ENCODE results near the gene NR5A1. TPM values are rescaled to one million over a fixed set of nuclear protein-coding genes. Genes with fewer than 3 reads are reported as not detected.

Gene NR5A1
- total and polyA plus RNA-seq, 2 experiments from 2014 or later = not detected

GRCh38 chr9:124500796-124501611, 6.2 kb downstream of the NR5A1 start:
- no peak overlapping the region for H3K4me2 ChIP-seq (ENCODE audit: unreplicated experiment)
- no peak overlapping the region for H2AFZ ChIP-seq
- no peak overlapping the region for H3K4me3 ChIP-seq
- H3K9me2 ChIP-seq (ENCODE audit: insufficient read depth) = no peaks in the 10 kb centered on the region
- no peaks in the 10 kb centered on the region for H3K36me3 ChIP-seq (ENCODE audit: low read depth)
- no peak overlapping the region for H3K27ac ChIP-seq
- no peaks in the 10 kb centered on the region for H3F3A ChIP-seq (ENCODE audit: insufficient read depth)
- no peaks in the 10 kb centered on the region for H3K79me2 ChIP-seq (ENCODE audit: insufficient read depth)
- in situ Hi-C loops (cut with MboI) = no loop called here
- H4K20me1 ChIP-seq (ENCODE audit: insufficient read depth) = no peaks in the 10 kb centered on the region
- DNase-seq = peak; percentile 23
- no peaks in the 10 kb centered on the region for H3K9me3 ChIP-seq (ENCODE audit: low read depth)
- 47 to 49% methylated on average over 11 to 12 of the region's 12 CpGs for whole genome bisulfite sequencing, 2 experiments (ENCODE audit: low coverage in 1 of 2, low lambda C conversion rate in 2 of 2, missing lambda C conversion rate in 2 of 2)
- no peak for TF ChIP-seq EZH2phosphoT487 (IDR thresholded peaks at IDR 0.05; ENCODE audit: insufficient read depth, low read depth)
- TF ChIP-seq EZH2 (IDR thresholded peaks at IDR 0.05; ENCODE audit: insufficient read depth, poor library complexity, severe bottlenecking) = no peak
- no peaks in the 10 kb centered on the region for H3K4me1 ChIP-seq (ENCODE audit: insufficient read depth)
- H3K9ac ChIP-seq = no peak overlapping the region
- H3K27me3 ChIP-seq (replicated peaks; ENCODE audit: insufficient read depth) = peaks cover 49% of the 10 kb centered on the region

DNA sequence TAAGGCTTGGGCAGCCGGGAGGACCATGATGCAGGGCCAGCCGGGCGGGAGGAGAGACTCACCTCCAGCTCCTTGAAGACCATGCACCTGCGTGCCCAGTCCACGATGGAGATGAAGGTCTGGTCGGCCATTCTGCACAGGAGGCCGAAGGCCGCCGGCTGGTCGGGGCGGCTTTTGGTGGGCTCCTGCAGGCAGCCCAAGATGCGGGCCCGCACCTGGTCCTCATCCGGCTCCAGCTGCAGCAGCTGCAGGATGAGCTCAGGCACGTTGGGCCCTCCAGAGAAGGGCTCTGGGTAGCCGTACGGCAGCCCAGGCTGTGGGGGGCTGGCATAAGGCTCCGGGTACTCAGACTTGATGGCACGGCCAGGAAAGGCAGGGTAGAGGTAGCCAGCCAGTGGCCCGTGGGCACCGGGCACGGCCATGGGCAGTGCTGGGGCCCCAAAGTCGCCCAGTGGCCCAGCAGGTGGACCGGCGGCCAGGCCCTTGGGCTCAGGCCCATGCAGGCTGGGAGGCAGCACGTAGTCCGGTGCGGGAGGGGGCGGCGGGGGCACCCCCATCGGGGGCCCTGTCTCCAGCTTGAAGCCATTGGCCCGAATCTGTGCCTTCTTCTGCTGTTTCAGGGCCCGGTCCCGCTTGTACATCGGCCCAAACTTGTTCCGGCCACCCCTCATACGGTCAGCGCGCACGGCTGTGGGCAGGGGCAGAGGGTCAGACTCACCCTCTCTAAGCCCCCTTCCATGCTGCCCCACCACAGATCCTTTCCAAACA, 7.0 kb downstream of the NR5A1 start:
- peaks cover 41% of the 10 kb centered on the region for H3K27me3 ChIP-seq (replicated peaks; ENCODE audit: insufficient read depth)

DNA sequence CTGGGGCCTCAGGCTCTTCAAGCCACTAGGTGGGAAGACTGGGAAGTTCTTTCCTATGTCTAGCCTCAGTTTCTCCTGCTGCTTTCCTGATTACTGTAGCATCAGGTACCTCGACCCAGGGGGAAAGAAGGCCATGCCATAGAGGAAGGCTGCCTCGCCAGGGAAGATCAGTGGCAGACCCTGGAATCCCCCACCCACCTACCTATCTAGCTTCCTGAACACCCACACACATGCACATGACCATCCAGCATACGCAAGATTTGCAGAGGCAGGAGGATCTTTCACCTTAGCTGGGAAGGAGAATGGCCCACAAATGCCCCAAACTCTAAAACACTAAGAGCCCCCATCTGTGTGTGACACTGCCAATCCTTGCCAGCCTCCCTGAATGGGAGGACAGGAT, 8.0 kb downstream of the NR5A1 start:
- DNase-seq = no peak
- no peaks in the 10 kb centered on the region for H3K9me2 ChIP-seq (ENCODE audit: insufficient read depth)
- no peaks in the 10 kb centered on the region for H3K4me1 ChIP-seq (ENCODE audit: insufficient read depth)
- no peaks in the 10 kb centered on the region for H3F3A ChIP-seq (ENCODE audit: insufficient read depth)
- no peak for TF ChIP-seq EZH2phosphoT487 (IDR thresholded peaks at IDR 0.05; ENCODE audit: insufficient read depth, low read depth)
- no peak for TF ChIP-seq EZH2 (IDR thresholded peaks at IDR 0.05; ENCODE audit: insufficient read depth, poor library complexity, severe bottlenecking)
- no peak overlapping the region for H3K27ac ChIP-seq
- H3K27me3 ChIP-seq (replicated peaks; ENCODE audit: insufficient read depth) = peaks cover 36% of the 10 kb centered on the region
- H2AFZ ChIP-seq = no peak overlapping the region
- H3K4me2 ChIP-seq (ENCODE audit: unreplicated experiment) = no peak overlapping the region
- H3K4me3 ChIP-seq = no peak overlapping the region
- WGBS, 2 experiments (ENCODE audit: low coverage in 1 of 2, low lambda C conversion rate in 2 of 2, missing lambda C conversion rate in 2 of 2) = 35 to 49% methylated on average over 3 of the region's 3 CpGs
- in situ Hi-C loops (cut with MboI) = no loop called here
- no peaks in the 10 kb centered on the region for H3K36me3 ChIP-seq (ENCODE audit: low read depth)
- H4K20me1 ChIP-seq (ENCODE audit: insufficient read depth) = no peaks in the 10 kb centered on the region
- H3K79me2 ChIP-seq (ENCODE audit: insufficient read depth) = no peaks in the 10 kb centered on the region
- no peaks in the 10 kb centered on the region for H3K9me3 ChIP-seq (ENCODE audit: low read depth)
- H3K9ac ChIP-seq = no peak overlapping the region

More for the DNA sequence above, 7.0 kb downstream of the NR5A1 start:
- Histone ChIP-seq H3K79me2 (ENCODE audit: insufficient read depth) (no peaks in the 10 kb centered on the region), H3K9me3 (ENCODE audit: low read depth) (no peaks in the 10 kb centered on the region), H3F3A (ENCODE audit: insufficient read depth) (no peaks in the 10 kb centered on the region), H3K4me3 (no peak overlapping the region), H4K20me1 (ENCODE audit: insufficient read depth) (no peaks in the 10 kb centered on the region), H3K4me2 (ENCODE audit: unreplicated experiment) (no peak overlapping the region), H3K36me3 (ENCODE audit: low read depth) (no peaks in the 10 kb centered on the region), H3K9me2 (ENCODE audit: insufficient read depth) (no peaks in the 10 kb centered on the region), H3K9ac (no peak overlapping the region), H3K4me1 (ENCODE audit: insufficient read depth) (no peaks in the 10 kb centered on the region), H2AFZ (no peak overlapping the region), H3K27ac (no peak overlapping the region)
- TF ChIP-seq EZH2phosphoT487 (IDR thresholded peaks at IDR 0.05; ENCODE audit: insufficient read depth, low read depth) = no peak
- TF ChIP-seq EZH2 (IDR thresholded peaks at IDR 0.05; ENCODE audit: insufficient read depth, poor library complexity, severe bottlenecking) = no peak
- in situ Hi-C loops (cut with MboI) = no loop called here
- WGBS, 2 experiments (ENCODE audit: low coverage in 1 of 2, low lambda C conversion rate in 2 of 2, missing lambda C conversion rate in 2 of 2) = 80 to 85% methylated on average over 37 of the region's 40 CpGs
- no peak for DNase-seq

- H3K9me2 ChIP-seq (ENCODE audit: insufficient read depth) = no peaks in the 10 kb centered on the region
- DNase-seq = no peak
- in situ Hi-C loops (cut with MboI) = no loop called here
- H3K27ac ChIP-seq = no peak overlapping the region
- H3K27me3 ChIP-seq (replicated peaks; ENCODE audit: insufficient read depth) = peaks cover 30% of the 10 kb centered on the region
- no peaks in the 10 kb centered on the region for H3K9me3 ChIP-seq (ENCODE audit: low read depth)
- H3K79me2 ChIP-seq (ENCODE audit: insufficient read depth) = no peaks in the 10 kb centered on the region
- no peak overlapping the region for H3K9ac ChIP-seq
- H3K36me3 ChIP-seq (ENCODE audit: low read depth) = no peaks in the 10 kb centered on the region
- H3K4me3 ChIP-seq = no peak overlapping the region
- 61 to 67% methylated on average over 14 to 15 of the region's 15 CpGs for WGBS, 2 experiments (ENCODE audit: low coverage in 1 of 2, low lambda C conversion rate in 2 of 2, missing lambda C conversion rate in 2 of 2)
- H3K4me2 ChIP-seq (ENCODE audit: unreplicated experiment) = no peak overlapping the region
- no peaks in the 10 kb centered on the region for H3K4me1 ChIP-seq (ENCODE audit: insufficient read depth)
- H4K20me1 ChIP-seq (ENCODE audit: insufficient read depth) = no peaks in the 10 kb centered on the region
- no peaks in the 10 kb centered on the region for H3F3A ChIP-seq (ENCODE audit: insufficient read depth)
- TF ChIP-seq EZH2 (IDR thresholded peaks at IDR 0.05; ENCODE audit: insufficient read depth, poor library complexity, severe bottlenecking) = no peak
- no peak for TF ChIP-seq EZH2phosphoT487 (IDR thresholded peaks at IDR 0.05; ENCODE audit: insufficient read depth, low read depth)
- H2AFZ ChIP-seq = no peak overlapping the region
Measured at GRCh38 chr9:124498499-124499146, 8.6 kb downstream of the NR5A1 start.

Data from GM23248 (cell line).